Daoy (cell line): ENCODE data around the gene C14orf93. TPM values are rescaled to one million over a fixed set of nuclear protein-coding genes. Genes with fewer than 3 reads are reported as not detected.
A peak's percentile ranks its signal among the peaks of the same experiment; 100 is the strongest.
"Not testable (repeated sequence)": the region's sequence is repeated elsewhere in the genome, so short reads cannot be mapped to it uniquely, and the experiment has no call there.

Source experiments
- DNase-seq: peaks from one replicate; pipeline ENCODE4 v3.0.0-alpha.2; 2015; ENCODE audit warnings: low read depth
- total RNA-seq: library from RNA; depleted of rRNA; stranded (reverse); fragments of >200 nt; shearing (Covaris generic); gene quantifications from 2 replicates; pipeline ENCODE4 v1.2.3, GENCODE V29; 2014; rRNA removed

Gene C14orf93
- total RNA-seq, 1 experiment from 2014 or later, result 7.8 TPM

DNA sequence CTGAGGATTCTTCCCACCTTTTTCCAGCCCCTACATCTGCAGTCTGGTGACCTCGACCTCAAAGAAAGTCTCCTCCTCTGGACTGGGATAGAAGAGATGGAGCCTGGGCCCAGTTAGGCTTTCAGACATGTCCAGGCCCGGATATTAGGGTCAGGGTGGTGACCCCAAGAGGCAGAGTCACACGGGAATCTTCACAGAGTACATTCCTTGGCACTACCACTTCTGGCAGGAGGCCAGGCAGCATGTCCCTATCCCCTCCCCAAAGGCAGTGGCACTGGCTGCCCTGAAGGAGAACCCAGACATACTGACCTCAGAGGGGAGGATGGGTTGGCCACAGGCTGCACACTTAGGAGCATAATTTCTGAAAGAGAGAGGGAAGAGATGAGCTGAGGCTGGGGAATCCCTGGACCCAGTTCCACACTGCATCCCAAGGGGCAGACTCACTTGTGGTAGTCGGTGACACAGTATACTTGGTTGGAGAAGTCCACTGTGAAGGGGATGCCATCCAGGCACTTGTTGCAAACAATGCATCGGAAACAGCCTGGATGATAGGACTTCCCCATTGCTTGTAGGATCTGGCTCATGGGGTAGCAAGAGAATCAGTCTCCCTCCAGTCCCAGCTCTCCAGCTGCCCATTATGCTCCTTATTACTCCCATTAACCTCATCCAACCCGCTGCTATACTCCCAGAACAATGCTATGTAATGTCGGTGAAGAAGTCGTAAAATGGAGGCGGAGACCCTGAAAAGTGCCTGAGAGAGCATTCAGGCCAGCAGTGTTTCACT lies 35.2 kb downstream of the C14orf93 start:
- DNase-seq, result no peak

DNA sequence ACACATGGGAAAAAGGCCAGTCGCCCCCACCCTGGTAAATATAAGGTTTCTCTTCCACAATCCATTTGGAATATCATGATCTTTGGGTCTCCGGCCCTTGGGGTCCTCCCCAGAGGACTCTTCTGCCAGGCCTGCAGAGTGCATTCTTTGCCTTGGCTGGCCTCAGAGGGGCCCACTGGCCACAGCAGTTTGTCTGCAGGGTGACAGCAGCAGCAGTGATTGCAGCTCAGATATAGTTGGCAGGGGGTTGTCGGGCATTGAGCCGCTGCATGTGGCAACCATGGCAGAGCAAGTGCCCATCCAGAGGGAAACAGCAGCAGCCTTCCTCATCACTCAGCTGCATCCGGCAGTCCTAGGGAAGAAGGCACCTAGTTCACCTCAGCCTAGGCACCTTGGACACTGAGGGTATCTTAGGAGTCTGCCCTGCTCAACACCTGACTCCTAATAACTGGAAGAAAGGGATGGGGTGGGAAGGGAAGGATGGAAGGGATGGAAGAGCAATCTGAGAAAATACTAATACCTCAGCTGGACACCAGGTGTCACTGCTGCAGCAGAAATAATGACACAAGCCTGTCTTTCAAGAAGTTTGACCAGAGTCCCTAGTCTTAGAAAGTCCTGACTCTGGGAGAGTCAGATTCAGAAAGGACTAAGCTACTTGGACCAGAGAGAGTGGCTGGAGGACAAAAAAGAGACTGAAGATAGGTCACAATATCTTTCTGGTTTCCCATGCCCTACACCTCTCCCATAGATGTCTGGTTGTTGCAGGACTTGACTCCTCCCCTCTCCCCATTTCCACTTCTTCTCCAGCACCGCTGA lies 36.5 kb downstream of the C14orf93 start:
- DNase-seq, result peak; percentile 58

DNA sequence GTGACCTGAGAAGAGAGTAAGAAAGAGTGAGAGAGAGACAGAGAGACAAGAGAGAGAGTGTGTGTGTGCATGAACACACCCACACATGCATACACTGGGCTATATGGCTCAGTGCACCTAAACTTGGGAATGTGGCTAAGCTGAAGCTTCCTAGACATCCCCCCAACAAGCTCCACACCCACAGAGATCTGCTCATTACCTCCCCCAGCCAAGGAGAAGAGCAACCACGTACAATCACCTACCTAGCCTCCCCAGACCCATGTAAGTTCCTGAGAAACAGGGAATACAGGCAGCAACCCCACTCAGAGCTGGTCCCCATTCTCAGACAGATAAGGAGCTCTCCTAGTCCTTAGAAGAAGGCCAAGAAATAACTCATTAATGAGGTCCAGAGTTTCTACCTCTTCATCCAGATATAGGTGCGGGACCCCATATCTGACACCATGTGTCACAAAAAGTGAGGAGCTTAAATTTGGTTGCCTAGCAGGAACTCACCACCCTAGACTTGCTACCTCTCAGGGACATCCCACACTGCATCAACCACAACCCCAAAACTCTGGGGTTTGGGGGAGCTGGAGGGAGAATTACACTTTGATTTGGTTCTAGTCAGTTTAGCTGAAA lies 37.5 kb downstream of the C14orf93 start:
- no peak for DNase-seq

DNA sequence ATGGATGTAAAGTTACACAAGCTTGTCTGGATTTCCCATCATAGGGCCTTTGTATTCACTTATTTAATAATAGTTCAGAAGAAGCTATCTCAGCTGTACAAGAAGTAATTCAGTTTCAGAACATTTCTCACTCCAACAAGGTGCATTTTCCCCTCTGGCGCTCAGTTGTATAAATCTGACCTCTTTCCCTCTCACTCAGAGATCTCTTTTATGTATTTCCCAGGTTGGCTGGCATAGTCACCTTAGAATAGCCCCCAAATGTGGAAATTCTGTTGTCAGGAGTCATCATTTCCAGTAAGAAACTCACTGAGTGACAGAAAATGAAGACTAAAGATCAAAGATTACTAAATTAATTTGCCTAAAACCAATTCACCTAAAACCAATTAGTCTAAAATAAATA lies 38.8 kb downstream of the C14orf93 start:
- DNase-seq, result no peak

DNA sequence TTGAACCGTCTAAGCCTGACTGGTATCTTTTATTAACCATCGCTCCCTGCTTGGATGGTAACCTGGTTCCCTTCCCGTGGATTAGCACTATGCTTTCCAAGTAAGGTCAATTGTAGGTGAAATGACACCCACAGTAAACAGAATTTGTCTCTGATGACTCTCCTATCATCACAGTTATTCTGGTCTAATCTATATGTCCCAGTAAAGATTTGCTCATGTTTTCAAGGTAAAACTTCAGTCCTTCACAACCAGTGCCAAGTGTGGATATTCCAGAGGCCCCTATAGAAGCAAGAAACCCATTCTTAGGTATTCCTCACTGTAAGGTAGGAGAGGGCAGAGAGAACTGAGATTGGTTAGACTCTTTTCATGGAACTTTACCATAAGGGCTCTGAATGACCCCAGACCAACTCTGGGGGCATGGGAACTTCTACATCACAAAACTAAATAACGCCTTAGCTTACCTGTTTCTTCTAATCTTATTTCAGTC lies 43.1 kb downstream of the C14orf93 start:
- DNase-seq, result no peak

DNA sequence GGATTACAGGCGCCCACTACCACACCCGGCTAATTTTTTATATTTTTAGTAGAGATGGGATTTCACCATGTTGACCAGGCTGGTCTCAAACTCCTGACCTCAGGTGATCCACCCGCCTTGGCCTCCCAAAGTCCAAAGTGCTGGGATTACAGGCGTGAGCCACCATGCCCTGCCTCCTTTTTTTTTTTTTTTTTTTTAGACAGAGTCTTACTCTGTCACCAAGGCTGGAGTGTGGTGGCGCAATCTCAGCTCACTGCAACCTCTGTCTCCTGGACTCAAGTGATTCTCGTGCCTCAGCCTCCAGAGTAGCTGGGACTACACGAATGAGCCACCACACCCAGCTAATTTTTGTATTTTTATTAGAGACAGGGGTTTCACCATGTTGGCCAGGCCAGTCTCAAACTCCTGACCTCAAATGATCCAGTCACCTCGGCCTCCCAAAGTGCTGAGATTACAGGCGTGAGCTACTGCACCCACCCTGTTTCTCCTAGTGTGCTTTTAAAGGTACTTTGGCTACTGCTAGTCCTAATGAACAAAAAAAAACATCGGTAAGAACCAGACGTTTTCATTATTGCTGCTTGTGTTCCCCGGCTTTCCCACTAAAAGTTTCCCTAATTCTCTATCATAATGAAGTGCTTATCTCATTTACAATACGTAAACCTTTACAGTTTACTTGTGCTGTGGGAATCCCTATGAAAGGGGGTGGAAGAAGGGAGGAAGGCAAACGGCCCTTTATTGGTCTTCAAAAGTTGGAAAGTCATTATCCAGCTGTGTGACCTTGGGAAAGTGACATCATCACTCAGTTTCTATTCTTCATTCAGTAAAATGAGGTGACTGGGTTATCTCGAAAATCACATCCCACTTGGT lies 43.8 kb downstream of the C14orf93 start:
- not testable (repeated sequence) for DNase-seq

DNA sequence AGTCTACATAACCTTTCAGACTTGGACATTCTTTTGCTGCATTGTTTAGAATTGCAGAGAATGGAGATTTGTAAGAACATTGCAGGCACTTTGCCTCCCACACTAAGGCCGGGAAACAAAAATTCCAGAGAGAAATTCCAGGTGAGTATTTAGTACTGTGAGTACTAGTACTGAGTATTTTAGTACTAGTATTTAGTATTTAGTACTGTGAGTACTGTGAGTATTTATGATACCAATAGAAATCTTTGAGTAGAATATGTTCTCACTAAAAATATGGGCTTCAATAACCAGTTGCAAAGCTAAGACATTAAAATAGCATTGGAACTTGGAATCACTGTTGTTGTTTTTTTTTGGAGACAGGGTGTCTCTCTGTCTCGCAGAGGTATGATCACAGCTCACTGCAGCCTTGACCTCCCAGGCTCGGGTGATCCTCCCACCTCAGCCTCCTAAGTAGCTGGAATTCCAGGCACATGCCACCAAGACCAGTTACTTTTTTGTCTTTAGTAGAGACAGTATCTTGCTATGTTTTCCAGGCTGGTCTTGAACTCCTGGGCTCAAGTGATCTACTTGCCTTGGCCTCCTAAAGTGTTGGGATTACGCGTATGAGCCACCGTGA lies 47.8 kb downstream of the C14orf93 start:
- no peak for DNase-seq

DNA sequence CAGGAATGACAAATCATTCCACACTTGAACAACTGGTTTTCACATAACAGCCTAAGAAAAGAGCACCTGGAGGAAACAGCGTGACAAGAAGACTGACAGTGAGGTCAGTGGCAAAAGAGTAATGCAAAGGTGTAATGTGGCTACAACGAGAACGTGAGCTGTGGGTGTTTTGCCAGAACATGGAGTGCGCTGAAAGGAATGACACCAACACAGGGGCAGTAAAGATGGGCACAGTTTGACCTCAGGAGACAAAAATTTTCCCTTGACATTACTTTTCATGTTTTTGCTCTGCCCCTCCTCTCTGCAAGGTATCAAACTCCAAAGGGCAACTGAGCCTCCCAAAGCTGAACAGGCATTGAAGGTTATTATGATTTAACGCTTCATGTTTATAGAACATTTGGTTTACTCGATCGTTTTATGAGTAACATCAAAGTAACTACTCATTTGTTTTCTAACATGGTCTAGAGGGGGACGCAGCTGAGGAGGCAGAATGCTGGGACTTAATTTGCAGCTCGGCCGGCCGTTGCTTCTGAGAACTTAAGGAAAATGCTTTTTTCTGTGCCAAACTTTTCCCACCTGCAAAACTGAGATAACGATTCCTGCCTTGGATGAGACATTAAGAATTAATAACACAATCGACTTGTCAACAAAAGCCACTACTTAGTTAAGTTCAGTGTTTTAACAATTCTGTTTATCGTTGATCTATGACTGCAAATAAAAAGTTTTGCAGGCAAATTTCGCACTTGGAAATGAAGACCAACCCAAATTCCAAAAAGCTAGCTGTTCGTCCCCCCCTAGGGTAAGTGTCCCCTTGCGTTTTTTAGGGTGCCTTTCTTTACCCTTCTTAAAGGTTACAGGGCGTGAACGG lies 54.0 kb downstream of the C14orf93 start:
- no peak for DNase-seq

DNA sequence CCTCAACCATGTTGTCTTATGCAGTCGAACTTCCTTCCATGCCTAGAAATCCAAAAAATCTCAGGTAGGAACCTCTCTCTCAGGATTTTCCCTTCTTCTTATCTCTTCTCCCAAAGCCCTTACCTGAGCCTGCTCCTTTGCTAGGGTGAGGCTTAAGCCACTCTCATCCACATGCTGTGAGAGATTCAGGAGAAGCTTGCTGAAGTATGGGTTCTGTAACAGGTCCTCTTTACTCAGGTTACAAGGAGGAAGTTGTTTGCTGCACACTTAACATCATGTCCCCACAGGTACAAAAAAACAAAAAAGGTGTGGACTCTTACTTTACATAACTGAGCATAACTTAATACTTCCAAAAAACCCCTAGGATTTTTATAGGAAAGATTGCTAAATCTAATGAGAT lies 57.5 kb downstream of the C14orf93 start:
- no peak for DNase-seq

DNA sequence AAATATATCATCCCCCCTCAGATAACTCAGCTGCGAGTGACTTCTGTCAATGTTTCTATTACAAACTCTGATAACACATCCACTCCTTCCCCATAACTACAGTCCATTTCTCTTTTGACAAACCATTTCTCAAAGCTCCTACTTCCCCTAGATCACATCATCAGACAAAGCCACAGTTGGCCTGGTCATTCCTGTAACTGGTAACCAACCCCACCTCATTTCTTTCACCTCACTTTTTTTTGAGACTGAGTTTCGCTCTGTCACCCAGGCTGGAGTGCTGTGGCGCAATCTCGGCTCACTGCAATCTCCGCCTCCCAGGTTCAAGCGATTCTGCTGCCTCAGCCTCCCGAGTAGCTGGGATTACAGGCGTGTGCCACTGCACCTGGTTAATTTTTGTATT lies 58.1 kb downstream of the C14orf93 start:
- not testable (repeated sequence) for DNase-seq

DNA sequence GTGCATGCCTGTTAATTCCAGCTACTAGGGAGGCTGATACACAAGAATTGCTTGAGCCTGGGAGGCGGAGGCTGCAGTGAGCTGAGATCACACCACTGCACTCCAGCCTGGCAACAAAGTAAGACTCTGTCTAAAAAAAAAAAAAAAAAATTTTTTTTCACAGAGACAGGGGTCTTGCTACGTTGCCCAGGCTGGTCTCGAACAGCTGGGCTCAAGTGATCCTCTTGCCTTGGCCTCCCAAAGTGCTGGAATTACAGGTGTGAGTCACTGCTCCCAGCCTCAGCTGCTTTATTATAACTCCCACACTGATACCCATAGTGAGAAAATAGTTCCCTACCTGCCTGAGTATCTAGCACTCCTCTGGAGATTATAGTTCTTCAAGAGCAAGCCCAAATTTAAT lies 64.3 kb downstream of the C14orf93 start:
- no peak for DNase-seq

DNA sequence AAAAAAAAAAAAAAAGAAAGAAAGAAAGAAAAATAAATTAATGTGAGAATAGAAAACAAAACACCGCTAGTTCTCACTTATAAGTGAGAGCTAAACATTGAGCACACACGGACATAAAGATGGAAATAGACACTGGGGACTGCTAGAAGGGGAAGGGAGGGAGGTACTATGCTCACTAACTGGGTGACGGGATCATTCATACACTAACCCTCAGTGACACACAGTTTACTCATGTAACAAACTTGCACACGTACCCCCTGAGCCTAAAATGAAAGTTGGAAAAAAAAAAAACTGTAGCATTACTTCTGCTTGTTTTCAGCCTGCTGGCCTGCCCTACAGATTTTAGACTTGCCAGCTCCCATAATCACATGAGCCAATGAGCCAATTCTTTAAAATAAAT lies 70.3 kb downstream of the C14orf93 start:
- peak; percentile 77 for DNase-seq

Other genes with a start within 250 kb of the C14orf93 start
- gene OXA1L, start 243.5 kb downstream of the C14orf93 start, total RNA-seq, result 89.7 and 96.9 TPM in 2 replicates
- gene SLC7A7, start 194.7 kb downstream of the C14orf93 start, total RNA-seq, result 0.51 and 1.8 TPM in 2 replicates
- 174 and 223 TPM in 2 replicates for gene MRPL52, start 180.3 kb downstream of the C14orf93 start, total RNA-seq
- gene MMP14, start 173.6 kb downstream of the C14orf93 start, total RNA-seq, result 158 and 176 TPM in 2 replicates
- 17.3 and 21.1 TPM in 2 replicates for gene LRP10, start 138.4 kb downstream of the C14orf93 start, total RNA-seq
- gene REM2, start 126.9 kb downstream of the C14orf93 start, total RNA-seq, result 0.74 TPM in 1 of 2 replicates, not detected in the other
- 105 and 120 TPM in 2 replicates for gene RBM23, start 91.0 kb downstream of the C14orf93 start, total RNA-seq
- gene PRMT5, start 80.8 kb downstream of the C14orf93 start, total RNA-seq, result 150 and 184 TPM in 2 replicates
- gene HAUS4, start 53.1 kb downstream of the C14orf93 start, total RNA-seq, result 31.0 and 42.7 TPM in 2 replicates
- gene AJUBA, start 27.6 kb downstream of the C14orf93 start, total RNA-seq, result 70.2 and 94.8 TPM in 2 replicates
- 476 and 523 TPM in 2 replicates for gene PSMB5, start 24.8 kb upstream of the C14orf93 start, total RNA-seq
- not detected in 2 replicates for gene PSMB11, start 32.1 kb upstream of the C14orf93 start, total RNA-seq
- 4.2 and 5.5 TPM in 2 replicates for gene CDH24, start 47.4 kb upstream of the C14orf93 start, total RNA-seq
- 62.3 and 79.3 TPM in 2 replicates for gene ACIN1, start 85.0 kb upstream of the C14orf93 start, total RNA-seq
- 66.5 and 80.1 TPM in 2 replicates for gene C14orf119, start 85.4 kb upstream of the C14orf93 start, total RNA-seq
- not detected in 2 replicates for gene CIROP, start 94.8 kb upstream of the C14orf93 start, total RNA-seq
- gene CEBPE, start 109.1 kb upstream of the C14orf93 start, total RNA-seq, result not detected in 2 replicates
- gene SLC7A8, start 173.5 kb upstream of the C14orf93 start, total RNA-seq, result 0.91 TPM in 1 of 2 replicates, not detected in the other
- not detected in 2 replicates for gene RNF212B, start 227.8 kb upstream of the C14orf93 start, total RNA-seq